Endothelial cell of umbilical vein (primary cell): Measurements from ENCODE around the gene NRF1. TPM values are rescaled to one million over a fixed set of nuclear protein-coding genes. Genes with fewer than 3 reads are reported as not detected.

Experiments
- BruUV-seq: library from RNA; stranded (reverse); fragments of 400-500 nt; replicated peaks from 2 replicates; lab custom pipeline; 2021; lab: Mats Ljungman, UMichigan
- CTCF ChIA-PET: fragments of 300-600, 350-600 bp; sonication (Branson Sonifier 250); formaldehyde crosslinking; loops from one replicate; lab custom pipeline; 2021; ENCODE audit warnings: antibody characterized with exemption, inconsistent platforms; lab: Charles Lee
- POLR2A ChIA-PET: fragments of 300-600, 350-600 bp; sonication (Branson Sonifier 250); formaldehyde crosslinking; loops from one replicate; lab custom pipeline; 2021; ENCODE audit warnings: antibody characterized with exemption, inconsistent platforms; lab: Charles Lee
- DNase-seq: peaks from one replicate; pipeline ENCODE4 v3.0.0-alpha.2; 2011; ENCODE audit warnings: low read depth, low spot score
- FAIRE-seq: peaks from 2 replicates; lab custom pipeline; 2011; peaks lifted over from hg19 to GRCh38; lab: Jason Lieb, UNC
- H2AFZ ChIP-seq: 2 replicates; pipeline ENCODE4 v1.6.0; 2012; ENCODE audit warnings: low read depth, low read length, control low read depth, inconsistent platforms
- H3K27ac ChIP-seq: 2 replicates; pipeline ENCODE4 v1.5.1; 2011; ENCODE audit warnings: low read depth, mild to moderate bottlenecking, control low read depth, low read length, moderate library complexity; ENCODE audit not compliant: insufficient read depth
- H3K27me3 ChIP-seq, 2 experiments: 2 replicates each; pipeline versions ENCODE4 v1.6.0 to v1.6.1; 2011; ENCODE audit warnings: low read length in 2 of 2, mixed read lengths in 1 of 2; ENCODE audit not compliant: control insufficient read depth in 2 of 2, insufficient read depth in 2 of 2
- H3K36me3 ChIP-seq, 2 experiments: 2 replicates in 1 of 2; 3 replicates in 1 of 2; pipeline ENCODE4 v1.5.1; 2011; ENCODE audit warnings: low read length in 2 of 2, mild to moderate bottlenecking in 1 of 2, moderate library complexity in 1 of 2; ENCODE audit not compliant: control insufficient read depth in 2 of 2, insufficient read depth in 2 of 2; ENCODE audit errors: extremely low read depth in 1 of 2
- H3K4me1 ChIP-seq: 3 replicates; pipeline ENCODE4 v1.5.1; 2011; ENCODE audit warnings: mild to moderate bottlenecking, low read length; ENCODE audit not compliant: control insufficient read depth, insufficient read depth; ENCODE audit errors: extremely low read depth
- H3K4me2 ChIP-seq: 2 replicates; pipeline ENCODE4 v1.6.1; 2011; ENCODE audit warnings: low read length, control low read depth, mixed read lengths; ENCODE audit not compliant: insufficient read depth
- H3K4me3 ChIP-seq, 3 experiments: fragments of 200-600 bp in 1 of 3; sonication (generic), shearing (Covaris generic) in 1 of 3; replicated peaks in 1 of 3; 2 replicates each; pipeline ENCODE4 v1.5.1; 2011 to 2016; ENCODE audit warnings: control low read depth in 3 of 3, low read length in 3 of 3, mild to moderate bottlenecking in 2 of 3, inconsistent platforms in 1 of 3, low read depth in 1 of 3, moderate library complexity in 1 of 3; ENCODE audit not compliant: insufficient read depth in 1 of 3
- H3K79me2 ChIP-seq: 2 replicates; pipeline ENCODE4 v1.6.0; 2012; ENCODE audit warnings: low read length, inconsistent platforms; ENCODE audit not compliant: control insufficient read depth, insufficient read depth
- H3K9ac ChIP-seq: replicated peaks from 2 replicates; pipeline ENCODE3; 2011; ENCODE audit warnings: low read length, control low read depth; ENCODE audit not compliant: insufficient read depth; ENCODE audit errors: extremely low read depth
- H3K9me1 ChIP-seq: replicated peaks from 3 replicates; pipeline ENCODE4 v1.6.0; 2011; ENCODE audit warnings: mild to moderate bottlenecking, low read length; ENCODE audit not compliant: control insufficient read depth, insufficient read depth; ENCODE audit errors: extremely low read depth
- H3K9me3 ChIP-seq: replicated peaks from 2 replicates; pipeline ENCODE4 v1.5.1; 2012; ENCODE audit warnings: low read length, inconsistent platforms; ENCODE audit not compliant: control insufficient read depth, insufficient read depth
- H4K20me1 ChIP-seq: replicated peaks from 2 replicates; pipeline ENCODE3; 2011; ENCODE audit warnings: mild to moderate bottlenecking, low read length; ENCODE audit not compliant: control insufficient read depth, insufficient read depth; ENCODE audit errors: extremely low read depth
- CTCF ChIP-seq, 2 donors: IDR thresholded peaks; 1 replicate in 1 of 2; 2 replicates in 1 of 2; pipeline ENCODE4 v1.5.1; 2011; ENCODE audit warnings: low read length in 2 of 2, mild to moderate bottlenecking in 2 of 2, moderate library complexity in 2 of 2, control low read depth in 1 of 2, inconsistent platforms in 1 of 2, low read depth in 1 of 2; ENCODE audit not compliant: insufficient read depth in 1 of 2; ENCODE audit errors: extremely low read depth in 1 of 2
- EZH2 ChIP-seq: IDR thresholded peaks from 2 replicates; pipeline ENCODE4 v1.6.1; 2012; ENCODE audit warnings: borderline replicate concordance, low read depth, mild to moderate bottlenecking, moderate library complexity, low read length, inconsistent platforms; ENCODE audit not compliant: severe bottlenecking
- FOS ChIP-seq: IDR thresholded peaks from 2 replicates; pipeline ENCODE4 v1.6.1; 2011; ENCODE audit warnings: mild to moderate bottlenecking, low read length, moderate library complexity, borderline replicate concordance; ENCODE audit not compliant: insufficient read depth
- GATA2 ChIP-seq: IDR thresholded peaks from 2 replicates; pipeline ENCODE4 v1.7.0; 2011; ENCODE audit warnings: low read depth, mild to moderate bottlenecking, moderate library complexity, mixed read lengths, low read length; ENCODE audit not compliant: insufficient read length, insufficient read depth
- JUN ChIP-seq: IDR thresholded peaks from 2 replicates; pipeline ENCODE4 v1.6.1; 2011; ENCODE audit warnings: borderline replicate concordance, low read depth; ENCODE audit not compliant: insufficient read length, insufficient read depth
- MAX ChIP-seq: IDR thresholded peaks from 2 replicates; pipeline ENCODE4 v1.6.1; 2011; ENCODE audit not compliant: insufficient read depth, insufficient read length
- MYC ChIP-seq: IDR thresholded peaks from one replicate; pipeline ENCODE4 v1.6.1; 2011; ENCODE audit warnings: mild to moderate bottlenecking, low read depth, low read length
- POLR2A ChIP-seq: IDR thresholded peaks from 2 replicates; pipeline ENCODE4 v1.6.1; 2012; ENCODE audit warnings: low read depth, mild to moderate bottlenecking, control low read depth, low read length
- POLR2AphosphoS5 ChIP-seq: IDR thresholded peaks from 2 replicates; pipeline ENCODE4 v1.6.1; 2012; ENCODE audit warnings: low read depth, mild to moderate bottlenecking, control low read depth, low read length, moderate library complexity; ENCODE audit not compliant: insufficient read depth
- dilution Hi-C: fragments of 300-500 bp; cut with MboI; formaldehyde crosslinking; loops from one replicate; pipeline ENCODE4 v1.15.0; 2019; ENCODE audit warnings: low sequenced_read_pairs; ENCODE audit not compliant: extremely low pct_ligation_motif_present
- intact Hi-C: fragments of 100-400 bp; cut with micrococcal nuclease; formaldehyde crosslinking; loops from one replicate; pipeline ENCODE4 v1.10.0; 2022
- polyA plus RNA-seq, 4 experiments: library from polyadenylated mRNA; depleted of rRNA in 3 of 4; stranded (reverse) in 3 of 4; unstranded in 1 of 4; fragments of >200 nt; gene quantifications; 2 replicates each; pipeline versions ENCODE4 v1.2.1 to v1.2.3, GENCODE V29; 2011 to 2012; ENCODE audit warnings: missing spikeins in 1 of 4
- total RNA-seq: library from RNA; stranded (reverse); gene quantifications from 2 replicates; pipeline ENCODE4 v1.2.3, GENCODE V29; 2021

NRF1 gene
- total and polyA plus RNA-seq, 2 donors (not counting 3 experiments of a cell fraction or from before 2014, with no cell fraction given) = 14.6 to 20.3 TPM

GRCh38 chr7:129746857-129747529, 135.5 kb downstream of the NRF1 start:
- no peaks in the 10 kb centered on the region for H4K20me1 ChIP-seq
- H3K27me3 ChIP-seq = no peaks in the 10 kb centered on the region
- no peak overlapping the region for H3K4me3 ChIP-seq
- no peak overlapping the region for H3K27ac ChIP-seq
- dilution Hi-C loops = no loop called here
- no peak overlapping the region for H3K4me2 ChIP-seq
- TF ChIP-seq EZH2 (no peak), GATA2 (no peak), JUN (no peak), MAX (no peak)
- H2AFZ ChIP-seq = no peak overlapping the region
- no peaks in the 10 kb centered on the region for H3K9me1 ChIP-seq
- H3K36me3 ChIP-seq = peaks cover 0 to 4% of the 10 kb centered on the region in 2 experiments
- no peaks in the 10 kb centered on the region for H3K79me2 ChIP-seq
- intact Hi-C loops = no loop called here
- BruUV-seq = no TSS peak
- DNase-seq (no peak), FAIRE-seq (no peak)
- ChIA-PET CTCF (no interaction called here), POLR2A (no interaction called here)
- H3K9me3 ChIP-seq = no peaks in the 10 kb centered on the region
- H3K9ac ChIP-seq = no peak overlapping the region
- H3K4me1 ChIP-seq = no peaks in the 10 kb centered on the region

GRCh38 chr7:129748356-129749109, 137.0 kb downstream of the NRF1 start:
- Histone ChIP-seq H4K20me1 (no peaks in the 10 kb centered on the region), H3K27me3 (no peaks in the 10 kb centered on the region), H2AFZ (no peak overlapping the region), H3K4me1 (no peaks in the 10 kb centered on the region), H3K4me3 (no peak overlapping the region), H3K79me2 (no peaks in the 10 kb centered on the region), H3K4me2 (no peak overlapping the region), H3K9ac (no peak overlapping the region), H3K27ac (no peak overlapping the region), H3K36me3 (peaks cover 0 to 4% of the 10 kb centered on the region in 2 experiments), H3K9me1 (no peaks in the 10 kb centered on the region), H3K9me3 (no peaks in the 10 kb centered on the region)
- intact Hi-C loops = no loop called here
- dilution Hi-C loops = no loop called here
- CTCF ChIA-PET = no interaction called here
- no peak for TF ChIP-seq POLR2A
- no peak for TF ChIP-seq POLR2AphosphoS5
- no peak for TF ChIP-seq MYC
- TF ChIP-seq FOS = no peak
- TF ChIP-seq GATA2 = no peak
- no peak for TF ChIP-seq EZH2
- no peak for TF ChIP-seq CTCF (IDR thresholded peaks at IDR 0.05; ENCODE audit: extremely low read depth in 1 of 2, insufficient read depth in 1 of 2, low read depth in 1 of 2, low read length in 2 of 2)
- no peak for TF ChIP-seq MAX
- TF ChIP-seq JUN = no peak
- FAIRE-seq (no peak), DNase-seq (no peak)
- no TSS peak for BruUV-seq
- POLR2A ChIA-PET = no interaction called here
